Loucy (cell line): ENCODE results near the gene ZNF619.
A peak's percentile ranks its signal among the peaks of the same experiment; 100 is the strongest.
"Not testable (repeated sequence)": the region's sequence is repeated elsewhere in the genome, so short reads cannot be mapped to it uniquely, and the experiment has no call there.

Experiments
- H2AFZ ChIP-seq: fragments of 200-600 bp; sonication (generic); 2 replicates; pipeline ENCODE4 v1.6.0; 2016; ENCODE audit warnings: antibody characterized with exemption, mild to moderate bottlenecking, low read length, moderate library complexity
- H3F3A ChIP-seq: fragments of 200-600 bp; 2 replicates; pipeline ENCODE4 v1.6.0; 2016; ENCODE audit warnings: antibody characterized with exemption, low read depth, mild to moderate bottlenecking
- H3K27me3 ChIP-seq: fragments of 200-600 bp; sonication (generic); 2 replicates; pipeline ENCODE4 v1.6.1; 2014; ENCODE audit warnings: low read length, mild to moderate bottlenecking; ENCODE audit not compliant: insufficient read depth, poor library complexity, severe bottlenecking
- H3K36me3 ChIP-seq: fragments of 200-600 bp; sonication (generic); 2 replicates; pipeline ENCODE4 v1.6.1; 2016; ENCODE audit warnings: low read length; ENCODE audit not compliant: insufficient read depth
- H3K4me1 ChIP-seq: fragments of 200-600 bp; sonication (generic); 2 replicates; pipeline ENCODE4 v1.5.1; 2014; ENCODE audit warnings: low read length, mild to moderate bottlenecking; ENCODE audit not compliant: insufficient read depth, poor library complexity, severe bottlenecking
- H3K4me2 ChIP-seq: fragments of 200-600 bp; sonication (generic); 2 replicates; pipeline ENCODE4 v1.6.0; 2014; ENCODE audit warnings: antibody characterized with exemption, low read length, low read depth, mild to moderate bottlenecking; ENCODE audit not compliant: poor library complexity, severe bottlenecking
- H3K4me3 ChIP-seq: fragments of 200-600 bp; sonication (generic); 2 replicates; pipeline ENCODE4 v1.5.1; 2014; ENCODE audit warnings: low read length, mild to moderate bottlenecking, mixed read lengths; ENCODE audit not compliant: poor library complexity, severe bottlenecking
- H3K79me2 ChIP-seq: fragments of 200-600 bp; sonication (generic); 2 replicates; pipeline ENCODE4 v1.6.1; 2014; ENCODE audit warnings: low read length; ENCODE audit not compliant: insufficient read depth
- H3K9ac ChIP-seq: fragments of 200-600 bp; sonication (generic); 2 replicates; pipeline ENCODE4 v1.6.0; 2014; ENCODE audit warnings: mild to moderate bottlenecking, low read depth, low read length, moderate library complexity; ENCODE audit not compliant: poor library complexity, severe bottlenecking
- H3K9me2 ChIP-seq: fragments of 200-600 bp; sonication (generic); replicated peaks from 2 replicates; pipeline ENCODE4 v1.6.1; 2016; ENCODE audit warnings: low read depth, low read length, mixed read lengths
- H3K9me3 ChIP-seq: fragments of 200-600 bp; sonication (generic); 2 replicates; pipeline ENCODE4 v1.6.1; 2014; ENCODE audit warnings: mild to moderate bottlenecking, antibody characterized with exemption, low read length, low read depth; ENCODE audit not compliant: insufficient read depth
- H4K20me1 ChIP-seq: fragments of 200-600 bp; sonication (generic); 2 replicates; pipeline ENCODE4 v1.6.0; 2014; ENCODE audit warnings: antibody characterized with exemption, low read length, mild to moderate bottlenecking; ENCODE audit not compliant: insufficient read depth, poor library complexity, severe bottlenecking
- CTCF ChIP-seq: fragments of 200-600 bp; sonication (generic); conservative IDR thresholded peaks from 2 replicates; pipeline ENCODE4 v1.5.1; 2014; ENCODE audit warnings: mild to moderate bottlenecking, antibody characterized with exemption, low read length
- EZH2phosphoT487 ChIP-seq: fragments of 200-600 bp; IDR thresholded peaks from 2 replicates; pipeline ENCODE4 v1.6.1; 2018; ENCODE audit warnings: antibody characterized with exemption, mild to moderate bottlenecking, moderate library complexity, borderline replicate concordance

Gene ZNF619

DNA sequence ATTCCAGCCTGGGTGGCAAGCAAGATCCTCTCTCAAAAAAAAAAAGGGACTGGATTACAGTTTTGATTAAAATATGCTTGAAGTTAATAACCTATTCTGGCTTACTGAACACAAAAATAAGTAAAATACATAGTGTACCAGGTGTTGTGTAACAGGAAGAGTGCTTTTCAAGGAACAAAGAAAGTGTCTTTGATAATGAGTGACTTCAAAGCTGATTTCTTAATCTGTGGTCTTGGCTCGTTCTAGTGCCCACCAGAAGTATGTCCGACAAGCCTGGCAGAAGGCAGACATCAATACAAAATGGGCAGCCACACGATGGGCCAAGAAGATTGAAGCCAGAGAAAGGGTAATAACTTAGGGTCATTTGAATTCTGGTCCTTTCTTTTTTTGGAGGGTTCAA, 15.8 kb upstream of the ZNF619 start:
- peaks cover 44% of the 10 kb centered on the region for H4K20me1 ChIP-seq
- H3K4me1 ChIP-seq: peaks cover 24% of the 10 kb centered on the region
- no peak overlapping the region for H2AFZ ChIP-seq
- H3K36me3 ChIP-seq: peaks cover 49% of the 10 kb centered on the region
- H3K79me2 ChIP-seq: peaks cover 43% of the 10 kb centered on the region
- no peaks in the 10 kb centered on the region for H3K9me2 ChIP-seq
- H3K27me3 ChIP-seq: no peaks in the 10 kb centered on the region
- no peak overlapping the region for H3K4me3 ChIP-seq
- no peak for TF ChIP-seq EZH2phosphoT487
- H3K9me3 ChIP-seq: no peaks in the 10 kb centered on the region
- H3K4me2 ChIP-seq: peak overlapping the region; percentile 93
- H3F3A ChIP-seq: no peaks in the 10 kb centered on the region
- H3K9ac ChIP-seq: no peak overlapping the region

DNA sequence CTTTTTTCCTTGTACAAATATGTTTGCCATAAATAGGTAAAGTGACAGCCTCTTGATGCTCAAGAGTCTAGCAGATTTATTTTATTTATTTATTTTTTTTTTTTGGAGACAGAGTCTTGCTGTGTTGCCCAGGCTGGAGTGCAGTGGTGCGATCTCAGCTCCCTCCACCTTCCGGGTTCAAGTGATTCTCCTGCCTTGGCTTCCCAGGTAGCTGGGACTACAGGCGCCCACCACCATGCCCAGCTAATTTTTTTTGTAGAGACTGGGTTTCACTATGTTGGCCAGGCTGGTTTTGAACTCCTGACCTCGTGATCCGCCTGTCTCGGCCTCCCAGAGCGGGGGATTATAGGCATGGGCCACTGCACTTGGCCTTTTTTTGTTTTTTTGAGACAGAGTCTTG, 14.1 kb upstream of the ZNF619 start:
- not testable (repeated sequence) for H3K9me2 ChIP-seq, H3F3A ChIP-seq, H2AFZ ChIP-seq, H3K4me3 ChIP-seq, H3K9me3 ChIP-seq, H3K27me3 ChIP-seq, H3K9ac ChIP-seq, H3K4me2 ChIP-seq
- Histone ChIP-seq H3K4me1 (peaks cover 19% of the 10 kb centered on the region), H3K36me3 (peaks cover 49% of the 10 kb centered on the region), H4K20me1 (peaks cover 38% of the 10 kb centered on the region), H3K79me2 (peaks cover 36% of the 10 kb centered on the region)

GRCh38 chr3:40463579-40463978, 13.3 kb upstream of the ZNF619 start:
- no peak overlapping the region for H3K9ac ChIP-seq
- H3K36me3 ChIP-seq: peaks cover 49% of the 10 kb centered on the region
- H3K27me3 ChIP-seq: no peaks in the 10 kb centered on the region
- H4K20me1 ChIP-seq: peaks cover 31% of the 10 kb centered on the region
- H3K4me3 ChIP-seq: no peak overlapping the region
- H3K4me1 ChIP-seq: peaks cover 12% of the 10 kb centered on the region
- TF ChIP-seq EZH2phosphoT487: no peak
- TF ChIP-seq CTCF: no peak
- peaks cover 28% of the 10 kb centered on the region for H3K79me2 ChIP-seq
- H3K4me2 ChIP-seq: no peak overlapping the region
- no peaks in the 10 kb centered on the region for H3F3A ChIP-seq
- no peaks in the 10 kb centered on the region for H3K9me2 ChIP-seq
- no peaks in the 10 kb centered on the region for H3K9me3 ChIP-seq
- H2AFZ ChIP-seq: no peak overlapping the region

DNA sequence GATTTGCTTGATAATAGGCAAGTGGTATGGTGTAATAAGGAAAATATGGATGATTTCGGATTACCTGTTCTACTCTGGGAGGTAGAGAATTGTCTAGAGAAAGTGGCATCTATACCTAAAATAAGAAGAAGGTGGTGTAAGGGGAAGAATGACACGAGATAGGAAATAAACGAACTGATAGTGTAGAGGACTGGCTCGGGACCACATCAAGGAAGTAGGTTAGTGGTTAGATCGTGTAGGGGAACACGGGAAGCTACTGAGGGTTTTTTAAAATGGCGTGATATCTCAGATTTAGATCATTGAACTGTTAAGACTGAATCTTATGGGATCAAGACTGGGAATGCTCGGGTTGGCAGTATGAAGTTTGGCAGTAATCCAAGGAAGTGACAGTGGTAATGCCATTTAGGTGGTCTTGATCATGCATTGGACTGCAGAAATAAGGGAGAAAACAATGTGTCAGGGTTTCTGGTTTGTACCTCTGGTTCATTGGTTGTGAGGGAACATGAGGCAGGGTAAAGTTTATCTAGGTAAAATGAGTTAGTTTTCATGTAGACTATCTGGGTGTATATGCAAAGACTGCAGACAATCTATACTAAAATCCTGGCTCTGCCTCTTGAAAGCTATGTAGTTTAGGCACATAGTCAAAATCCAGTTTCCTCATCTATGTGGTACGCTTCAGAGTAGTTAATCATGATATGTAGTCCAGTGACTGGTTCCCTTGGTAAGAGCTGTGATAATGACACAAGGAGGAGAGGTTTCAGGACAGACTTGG, 12.4 kb upstream of the ZNF619 start:
- peaks cover 19% of the 10 kb centered on the region for H3K79me2 ChIP-seq
- H3K9me3 ChIP-seq: no peaks in the 10 kb centered on the region
- no peak overlapping the region for H3K4me3 ChIP-seq
- H3K4me2 ChIP-seq: no peak overlapping the region
- no peaks in the 10 kb centered on the region for H3F3A ChIP-seq
- H3K9ac ChIP-seq: no peak overlapping the region
- H3K9me2 ChIP-seq: no peaks in the 10 kb centered on the region
- peaks cover 4% of the 10 kb centered on the region for H3K4me1 ChIP-seq
- H3K27me3 ChIP-seq: no peaks in the 10 kb centered on the region
- H4K20me1 ChIP-seq: peaks cover 21% of the 10 kb centered on the region
- peaks cover 40% of the 10 kb centered on the region; the same call in 1 of the 2 replicates for H3K36me3 ChIP-seq
- TF ChIP-seq EZH2phosphoT487: no peak
- TF ChIP-seq CTCF: no peak
- H2AFZ ChIP-seq: no peak overlapping the region
